ENCODE data around the gene AP2A2.

Gene AP2A2

DNA sequence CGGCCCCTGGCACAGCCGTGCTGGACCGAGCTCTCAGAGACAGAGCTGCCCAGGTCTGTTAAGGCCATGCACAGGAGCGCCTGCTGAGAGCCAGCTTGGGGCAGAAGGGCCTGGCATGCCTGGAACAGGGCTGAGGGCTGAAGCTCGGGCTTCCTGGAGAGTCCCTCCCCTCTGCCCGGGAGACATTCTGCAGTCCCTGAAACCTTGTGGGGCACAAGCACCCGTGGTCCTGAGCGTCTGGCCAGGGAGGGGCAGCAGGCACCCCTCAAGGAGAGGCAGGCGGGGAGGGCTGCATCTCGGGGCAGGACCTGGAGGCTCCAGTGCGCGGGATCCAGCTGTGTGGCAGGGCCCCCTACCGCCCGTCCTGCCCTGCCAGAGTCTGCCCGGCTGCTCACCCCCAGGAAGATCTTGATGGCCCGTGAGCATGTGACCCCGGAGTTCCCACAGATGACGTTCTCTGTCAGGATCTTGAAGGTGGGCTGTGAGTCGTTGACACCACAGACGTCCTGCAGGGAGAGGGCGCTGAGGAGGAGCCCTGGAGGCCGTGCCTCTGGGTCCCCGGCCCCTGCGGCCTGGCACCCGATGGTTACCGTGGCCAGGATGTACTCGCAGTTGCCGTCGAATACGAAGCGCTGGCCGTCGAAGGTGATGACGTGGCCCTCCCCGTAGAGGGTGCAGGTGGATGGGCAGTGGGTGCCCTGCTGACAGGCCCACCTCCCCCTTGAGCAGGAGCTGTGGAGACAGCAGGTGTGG lies 99.9 kb downstream of the AP2A2 start:
- Mint-ChIP-seq H3K4me1 (ENCODE audit: low read depth) (peaks cover 10% of the 10 kb centered on the region), H3K9me3 (no peaks in the 10 kb centered on the region), H3K27me3 (no peaks in the 10 kb centered on the region), H3K27ac (no peak overlapping the region), H3K4me3 (no peak overlapping the region), H3K36me3 (ENCODE audit: low read depth) (peaks cover 91% of the 10 kb centered on the region)
- intact Hi-C loops (cut with micrococcal nuclease), result no loop called here

DNA sequence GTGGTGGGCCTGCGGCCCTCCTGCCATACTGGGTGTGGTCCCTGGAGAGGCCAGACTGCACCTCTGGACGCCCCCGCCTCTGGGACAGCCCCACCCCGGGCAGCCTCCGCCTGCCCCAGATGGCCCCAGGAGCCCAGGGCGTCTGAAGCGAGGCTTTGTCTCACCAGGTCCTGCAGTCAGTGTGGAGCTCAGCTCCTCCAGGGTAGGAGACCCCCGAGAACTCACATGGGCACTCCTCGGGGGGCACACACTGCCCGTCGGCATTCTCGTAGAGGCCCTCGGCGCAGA lies 100.4 kb downstream of the AP2A2 start:
- Mint-ChIP-seq H3K36me3 (ENCODE audit: low read depth) (peaks cover 96% of the 10 kb centered on the region), H3K9me3 (no peaks in the 10 kb centered on the region), H3K27me3 (no peaks in the 10 kb centered on the region), H3K27ac (no peak overlapping the region), H3K4me3 (no peak overlapping the region), H3K4me1 (ENCODE audit: low read depth) (peaks cover 10% of the 10 kb centered on the region)
- intact Hi-C loops (cut with micrococcal nuclease), result no loop called here

DNA sequence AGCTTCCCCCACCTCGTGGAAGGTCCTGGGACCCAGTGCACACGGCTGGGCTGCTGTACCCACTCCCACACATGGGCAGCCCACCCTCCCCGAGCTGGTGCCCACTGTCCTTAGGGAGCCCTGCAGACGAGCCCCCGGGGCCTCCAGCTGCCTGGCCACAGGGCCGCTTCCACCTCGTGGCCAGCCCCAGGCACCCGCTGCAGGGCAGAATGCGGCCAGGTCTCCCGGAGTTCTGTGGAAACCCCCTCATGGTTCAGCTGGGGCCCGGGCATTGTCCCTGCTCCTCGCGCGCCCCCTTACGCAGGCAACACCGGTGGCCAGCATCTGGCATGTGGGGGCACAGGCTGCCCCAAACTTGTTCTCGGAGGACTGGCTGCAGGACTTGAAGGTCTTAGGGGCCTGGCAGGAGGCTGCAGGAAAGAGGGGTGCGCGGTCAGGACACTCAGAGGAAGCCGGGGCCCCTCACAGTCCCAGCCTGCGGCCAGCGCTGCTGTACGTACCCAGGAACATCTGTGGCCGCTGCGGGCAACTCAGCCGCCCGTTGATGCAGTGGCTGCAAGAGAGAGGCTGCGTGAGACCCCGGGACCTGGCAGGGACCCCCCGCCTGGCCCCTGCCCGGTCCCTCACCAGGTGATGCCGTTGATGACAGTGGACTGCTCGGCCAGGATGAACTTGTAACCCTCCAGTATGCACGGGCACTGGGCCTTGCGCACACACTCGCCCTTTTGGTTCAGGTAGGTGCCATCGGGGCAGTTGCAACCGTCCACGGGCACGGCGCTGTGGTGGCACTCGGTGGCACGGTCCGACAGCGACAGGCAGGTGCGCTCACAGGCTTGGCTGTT lies 101.2 kb downstream of the AP2A2 start:
- intact Hi-C loops (cut with micrococcal nuclease), result no loop called here
- no peak overlapping the region for H3K4me3 Mint-ChIP-seq

DNA sequence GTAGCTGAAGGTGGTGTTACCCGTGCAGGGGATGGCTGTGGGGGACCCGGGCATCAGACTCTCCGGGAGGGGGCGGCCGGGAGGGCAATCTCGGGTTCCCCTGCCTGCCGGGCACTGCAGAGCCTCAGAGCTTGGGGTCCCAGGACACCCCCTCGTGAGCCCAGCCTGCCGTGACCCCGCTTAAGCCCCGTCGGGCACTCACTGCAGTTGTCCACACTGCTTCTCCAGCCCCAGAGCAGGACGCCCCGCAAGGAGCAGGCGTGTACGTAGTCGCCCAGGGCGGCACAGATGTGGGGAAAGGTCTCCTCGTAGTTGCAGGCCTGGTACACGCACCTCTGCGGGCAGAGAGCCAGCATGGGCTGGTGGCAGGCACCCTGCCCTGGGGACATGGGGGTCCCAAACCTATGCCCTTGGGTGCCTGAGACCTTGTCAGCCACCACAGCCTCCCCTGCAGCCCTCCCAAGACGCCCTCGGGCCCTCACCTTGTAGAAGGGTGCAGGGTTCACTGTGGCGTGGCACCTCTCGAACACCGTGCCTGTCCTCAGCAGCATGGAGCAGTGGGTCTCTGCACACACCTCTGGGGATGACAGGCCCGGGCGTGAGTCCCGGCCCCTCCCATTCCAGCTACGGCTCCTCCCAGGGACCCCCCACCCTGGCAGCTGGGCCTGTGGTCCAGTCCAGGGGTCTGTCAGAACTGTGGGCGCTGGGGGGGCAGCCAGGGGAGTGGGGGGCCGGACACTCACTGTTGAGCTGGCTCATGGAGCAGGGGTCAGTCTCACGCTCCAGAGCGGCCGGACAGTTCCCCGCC lies 102.0 kb downstream of the AP2A2 start:
- Mint-ChIP-seq H3K4me1 (ENCODE audit: low read depth) (peaks cover 15% of the 10 kb centered on the region), H3K4me3 (no peak overlapping the region), H3K9me3 (peaks cover 6% of the 10 kb centered on the region), H3K27ac (no peak overlapping the region), H3K36me3 (ENCODE audit: low read depth) (peaks cover 98% of the 10 kb centered on the region), H3K27me3 (peaks cover 1% of the 10 kb centered on the region)
- intact Hi-C loops (cut with micrococcal nuclease), result no loop called here

More for the DNA sequence above, 101.2 kb downstream of the AP2A2 start:
- Mint-ChIP-seq H3K4me1 (ENCODE audit: low read depth) (peaks cover 12% of the 10 kb centered on the region), H3K36me3 (ENCODE audit: low read depth) (peaks cover 98% of the 10 kb centered on the region), H3K27ac (no peak overlapping the region), H3K27me3 (no peaks in the 10 kb centered on the region), H3K9me3 (peaks cover 2% of the 10 kb centered on the region)

DNA sequence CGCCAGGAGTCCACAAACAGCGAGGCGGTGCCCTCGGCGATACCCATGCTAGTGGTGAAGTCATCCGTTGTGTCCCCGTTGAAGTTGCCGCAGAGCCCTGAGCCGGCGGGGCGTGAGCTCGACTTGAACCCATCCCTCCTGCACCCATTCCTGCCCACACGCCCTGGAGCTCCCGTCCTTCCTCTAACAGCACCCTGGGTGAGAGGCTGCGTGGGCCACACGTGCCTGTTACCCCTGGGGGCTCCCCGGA lies 102.5 kb downstream of the AP2A2 start:
- H3K4me3 Mint-ChIP-seq, result no peak overlapping the region
- peaks cover 1% of the 10 kb centered on the region for H3K27me3 Mint-ChIP-seq
- peaks cover 98% of the 10 kb centered on the region for H3K36me3 Mint-ChIP-seq (ENCODE audit: low read depth)
- H3K9me3 Mint-ChIP-seq, result peaks cover 6% of the 10 kb centered on the region
- H3K27ac Mint-ChIP-seq, result no peak overlapping the region
- peaks cover 10% of the 10 kb centered on the region for H3K4me1 Mint-ChIP-seq (ENCODE audit: low read depth)
- intact Hi-C loops (cut with micrococcal nuclease), result no loop called here

DNA sequence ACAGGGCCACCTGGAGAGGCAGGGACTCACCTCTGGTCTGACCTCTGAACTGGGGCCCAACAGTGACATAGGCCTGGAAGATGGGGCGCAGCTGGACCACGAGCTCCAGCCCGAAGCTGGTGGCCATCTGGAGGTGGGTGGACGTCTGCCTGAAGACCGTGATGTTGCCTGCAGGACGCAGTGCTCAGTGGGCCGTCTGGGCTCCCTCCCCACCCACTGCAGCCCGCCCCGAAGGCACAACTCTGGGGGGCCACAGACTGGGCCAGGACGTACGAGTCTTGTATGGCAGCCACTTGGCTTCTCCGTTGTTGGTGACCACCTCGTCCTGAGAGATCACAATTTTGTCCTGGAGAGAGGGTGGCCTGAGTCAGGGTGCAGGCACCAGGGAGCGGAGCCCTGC lies 102.9 kb downstream of the AP2A2 start:
- Mint-ChIP-seq H3K9me3 (peaks cover 6% of the 10 kb centered on the region), H3K36me3 (ENCODE audit: low read depth) (peaks cover 98% of the 10 kb centered on the region), H3K27me3 (peaks cover 1% of the 10 kb centered on the region), H3K4me3 (no peak overlapping the region), H3K4me1 (ENCODE audit: low read depth) (peaks cover 10% of the 10 kb centered on the region), H3K27ac (no peak overlapping the region)
- intact Hi-C loops (cut with micrococcal nuclease), result no loop called here

DNA sequence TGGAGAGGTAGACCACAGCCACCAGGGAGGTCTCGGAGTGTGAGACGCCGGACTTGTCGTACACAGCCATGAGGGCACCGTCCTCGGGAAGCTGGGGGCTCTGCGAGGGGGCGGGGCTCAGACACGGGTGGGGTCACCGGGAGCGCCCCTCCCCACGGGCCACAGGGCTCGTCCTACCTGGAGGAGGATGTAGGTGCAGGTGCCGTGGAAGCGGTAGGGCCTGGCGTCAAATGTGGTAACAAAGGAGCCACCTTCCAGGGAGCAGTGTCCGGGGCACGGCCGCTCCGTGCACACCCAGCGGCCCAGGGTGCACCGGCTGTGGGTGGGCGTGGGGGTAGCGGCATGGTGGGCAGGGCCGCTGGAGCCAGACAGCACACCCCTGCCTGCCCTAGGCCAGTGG lies 103.4 kb downstream of the AP2A2 start:
- Mint-ChIP-seq H3K27ac (no peak overlapping the region), H3K9me3 (peaks cover 6% of the 10 kb centered on the region), H3K36me3 (ENCODE audit: low read depth) (peaks cover 97% of the 10 kb centered on the region), H3K4me1 (ENCODE audit: low read depth) (peaks cover 10% of the 10 kb centered on the region), H3K27me3 (peaks cover 1% of the 10 kb centered on the region), H3K4me3 (no peak overlapping the region)
- intact Hi-C loops (cut with micrococcal nuclease), result no loop called here

DNA sequence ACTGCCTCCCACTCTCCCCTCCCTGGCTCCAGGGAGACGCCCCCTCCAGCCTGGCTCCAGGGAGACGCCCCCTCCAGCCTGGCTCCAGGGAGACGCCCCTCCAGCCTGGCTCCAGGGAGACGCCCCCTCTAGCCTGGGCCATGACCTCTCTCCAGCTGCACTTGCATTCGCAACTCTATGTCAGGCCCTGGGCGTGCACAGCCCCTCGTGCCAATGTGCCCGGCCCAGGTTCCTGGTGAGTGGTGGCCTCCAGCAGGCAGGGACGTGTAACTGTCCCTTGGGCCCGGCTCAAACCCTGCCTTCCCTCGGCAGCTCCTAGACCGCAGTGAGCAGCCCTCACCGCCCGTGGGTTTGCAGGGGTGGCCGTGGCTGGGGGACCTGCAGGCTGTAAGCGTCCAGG lies 104.0 kb downstream of the AP2A2 start:
- Mint-ChIP-seq H3K27me3 (peaks cover 1% of the 10 kb centered on the region), H3K27ac (no peak overlapping the region), H3K4me1 (ENCODE audit: low read depth) (peaks cover 10% of the 10 kb centered on the region), H3K4me3 (no peak overlapping the region), H3K9me3 (peaks cover 6% of the 10 kb centered on the region), H3K36me3 (ENCODE audit: low read depth) (peaks cover 91% of the 10 kb centered on the region)
- intact Hi-C loops (cut with micrococcal nuclease), result no loop called here

DNA sequence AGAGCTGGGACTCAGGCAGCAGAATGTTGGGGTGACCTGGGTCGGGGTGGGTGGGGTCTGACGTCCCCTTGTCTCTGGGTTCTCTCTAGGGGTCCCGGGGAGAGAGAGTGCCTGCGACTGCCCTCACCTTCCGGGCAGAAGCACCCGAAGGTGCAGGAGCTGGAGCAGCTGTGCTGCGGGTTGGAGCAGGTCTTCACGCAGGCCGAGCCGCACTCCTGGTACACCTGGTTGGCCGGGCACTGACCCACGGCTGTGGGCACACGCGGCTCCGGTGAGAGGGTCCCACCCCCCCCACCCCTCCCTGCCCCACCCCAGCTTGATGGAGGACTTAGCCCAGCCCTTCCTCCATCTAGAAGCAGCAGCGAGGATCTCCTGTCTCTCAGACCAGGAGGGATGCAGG lies 104.4 kb downstream of the AP2A2 start:
- peaks cover 10% of the 10 kb centered on the region for H3K4me1 Mint-ChIP-seq (ENCODE audit: low read depth)
- no peak overlapping the region for H3K4me3 Mint-ChIP-seq
- H3K9me3 Mint-ChIP-seq, result peaks cover 6% of the 10 kb centered on the region
- peaks cover 1% of the 10 kb centered on the region for H3K27me3 Mint-ChIP-seq
- intact Hi-C loops (cut with micrococcal nuclease), result no loop called here
- H3K36me3 Mint-ChIP-seq (ENCODE audit: low read depth), result peaks cover 90% of the 10 kb centered on the region
- H3K27ac Mint-ChIP-seq, result no peak overlapping the region

DNA sequence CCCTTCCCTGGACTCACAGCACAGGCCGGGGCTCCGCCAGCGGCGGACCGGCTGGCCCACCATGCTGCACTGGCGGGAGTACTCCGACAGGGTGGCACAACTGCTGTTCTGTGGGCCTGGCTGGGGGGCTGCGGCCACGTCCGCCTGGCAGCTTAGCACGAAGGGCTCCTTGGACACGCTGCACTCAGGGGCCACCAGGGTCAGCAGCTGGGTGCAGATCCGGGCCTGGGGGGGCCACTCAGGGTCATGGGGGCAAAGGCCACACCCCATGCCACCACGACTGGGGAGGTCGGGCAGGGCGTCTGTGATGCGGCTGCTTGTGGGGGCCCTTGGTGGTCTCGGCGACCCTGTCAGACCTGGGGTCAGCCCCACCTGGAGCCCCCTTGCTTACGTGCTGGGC lies 104.9 kb downstream of the AP2A2 start:
- peaks cover 10% of the 10 kb centered on the region for H3K4me1 Mint-ChIP-seq (ENCODE audit: low read depth)
- H3K27me3 Mint-ChIP-seq, result peaks cover 1% of the 10 kb centered on the region
- intact Hi-C loops (cut with micrococcal nuclease), result no loop called here
- no peak overlapping the region for H3K27ac Mint-ChIP-seq
- peaks cover 6% of the 10 kb centered on the region for H3K9me3 Mint-ChIP-seq
- H3K4me3 Mint-ChIP-seq, result no peak overlapping the region
- peaks cover 90% of the 10 kb centered on the region for H3K36me3 Mint-ChIP-seq (ENCODE audit: low read depth)

DNA sequence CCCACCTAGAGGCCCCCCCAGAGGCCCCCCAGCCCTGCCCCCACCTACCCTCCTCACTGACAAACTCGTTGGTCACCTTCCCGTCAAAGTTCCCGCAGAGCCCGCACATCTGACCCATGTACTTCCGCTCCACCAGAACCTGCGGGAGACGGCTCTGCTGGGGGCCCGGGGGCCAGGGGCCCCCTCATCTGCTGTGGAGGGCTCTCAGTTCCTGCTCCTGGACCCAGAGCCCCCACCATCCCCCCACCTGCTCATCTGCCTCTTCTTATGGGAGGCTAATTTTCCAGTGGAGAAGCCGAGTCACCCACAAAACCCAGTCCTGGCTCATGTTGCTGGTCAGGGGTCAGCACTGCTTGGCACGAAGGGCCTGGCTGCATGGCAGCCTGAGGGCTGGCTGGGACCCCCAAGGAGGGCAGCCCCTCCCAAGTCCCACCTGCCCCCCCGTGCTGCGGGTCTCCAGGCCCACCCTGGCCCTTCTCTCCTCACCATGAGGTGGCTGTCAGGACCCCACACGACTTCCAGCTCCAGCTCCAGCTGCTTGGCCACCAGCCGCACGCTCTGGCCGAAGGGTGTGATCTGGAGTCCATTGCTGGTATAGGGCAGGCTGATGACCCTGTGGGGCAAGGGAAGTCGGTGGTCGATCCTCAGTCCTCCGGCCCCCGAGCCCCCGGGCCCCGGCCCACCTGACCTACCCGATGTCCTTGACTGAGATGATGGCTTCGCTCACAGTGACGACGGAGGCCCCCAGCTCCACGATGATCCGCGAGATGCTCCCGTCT lies 105.6 kb downstream of the AP2A2 start:
- H3K9me3 Mint-ChIP-seq, result peaks cover 6% of the 10 kb centered on the region
- H3K4me1 Mint-ChIP-seq (ENCODE audit: low read depth), result peaks cover 10% of the 10 kb centered on the region
- peaks cover 82% of the 10 kb centered on the region for H3K36me3 Mint-ChIP-seq (ENCODE audit: low read depth)
- no peak overlapping the region for H3K4me3 Mint-ChIP-seq
- no peak overlapping the region for H3K27ac Mint-ChIP-seq
- peaks cover 1% of the 10 kb centered on the region for H3K27me3 Mint-ChIP-seq
- intact Hi-C loops (cut with micrococcal nuclease), result no loop called here

DNA sequence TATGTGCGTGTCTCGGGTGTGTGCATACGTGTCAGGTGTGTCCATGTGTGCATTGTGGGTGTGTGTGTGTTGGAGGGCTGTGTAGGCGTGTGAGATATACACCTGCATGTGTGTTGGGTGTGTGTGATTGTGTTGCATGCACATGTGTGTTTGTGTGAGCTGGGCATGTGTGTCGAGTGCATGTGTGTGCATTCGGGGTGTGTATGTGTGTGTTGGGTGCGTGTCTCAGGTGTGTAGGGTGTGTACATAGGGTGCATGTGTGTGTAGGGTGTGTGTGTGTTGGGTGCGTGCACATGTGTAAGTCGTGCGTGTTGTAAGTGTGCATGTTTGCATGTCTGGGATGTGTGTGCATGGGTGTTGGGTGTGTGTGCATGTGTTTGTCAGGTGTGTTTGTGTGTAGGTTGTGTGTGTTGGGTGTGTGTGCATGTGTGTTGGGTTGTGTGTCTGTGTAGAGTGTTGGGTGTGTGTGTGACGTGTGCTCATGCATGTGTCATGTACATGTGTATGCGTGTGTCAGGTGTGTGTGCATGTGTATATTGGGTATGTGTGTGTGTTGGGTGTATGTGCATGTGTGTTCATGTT lies 106.7 kb downstream of the AP2A2 start:
- Mint-ChIP-seq H3K4me3 (no peak overlapping the region), H3K27me3 (peaks cover 1% of the 10 kb centered on the region), H3K4me1 (ENCODE audit: low read depth) (peaks cover 10% of the 10 kb centered on the region), H3K9me3 (peaks cover 6% of the 10 kb centered on the region), H3K36me3 (ENCODE audit: low read depth) (peaks cover 77% of the 10 kb centered on the region), H3K27ac (no peak overlapping the region)
- intact Hi-C loops (cut with micrococcal nuclease), result no loop called here

DNA sequence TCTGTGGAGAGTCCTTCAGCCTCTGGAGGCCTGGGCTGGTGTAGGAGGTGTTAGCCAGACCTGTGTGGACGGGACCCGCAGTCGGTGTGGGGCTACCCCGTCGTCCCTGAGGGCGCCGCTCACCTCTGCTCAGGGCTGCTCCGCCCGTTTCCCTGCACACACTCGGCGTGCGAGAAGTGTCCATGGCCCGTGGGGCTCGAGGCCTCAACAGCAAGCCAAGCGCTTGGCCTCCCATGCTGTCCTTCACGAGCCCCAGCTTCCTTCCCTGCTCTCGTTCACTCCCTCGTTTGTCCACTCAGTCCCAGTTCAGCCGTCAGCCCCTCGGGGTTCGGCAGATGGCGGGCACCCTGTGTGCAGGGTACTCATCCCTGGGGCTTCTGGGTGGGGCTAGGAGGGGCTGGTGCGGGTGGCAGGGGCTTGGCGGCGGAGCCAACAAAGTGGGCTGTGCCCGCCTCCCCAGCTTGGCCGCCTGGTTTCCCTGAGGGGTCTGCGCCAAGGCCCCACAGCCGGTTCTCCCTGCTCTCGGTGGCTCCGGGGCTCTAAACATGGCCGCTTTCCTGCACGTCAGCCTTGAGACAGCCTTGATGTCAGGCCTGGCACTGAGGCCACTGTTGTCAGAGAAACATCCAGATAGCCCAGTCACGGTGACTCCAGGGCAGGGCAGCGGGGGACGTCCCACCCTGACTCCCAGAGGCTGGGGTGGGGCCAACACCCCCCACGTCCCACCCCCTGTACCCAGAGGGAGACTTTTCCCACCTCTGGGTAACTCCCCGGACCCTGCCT lies 107.5 kb downstream of the AP2A2 start:
- Mint-ChIP-seq H3K4me1 (ENCODE audit: low read depth) (peaks cover 10% of the 10 kb centered on the region), H3K4me3 (no peak overlapping the region), H3K27me3 (peaks cover 1% of the 10 kb centered on the region), H3K9me3 (peaks cover 6% of the 10 kb centered on the region), H3K36me3 (ENCODE audit: low read depth) (peaks cover 74% of the 10 kb centered on the region), H3K27ac (no peak overlapping the region)
- intact Hi-C loops (cut with micrococcal nuclease), result no loop called here

All from dendritic cell treated with granulocyte-macrophage colony-stimulating factor and Interleukin-4, amounts not matched to agents 40 ng/mL and 50 ng/mL, for 4 days (primary cell).